ENCODE measurements around the gene SMAD3. TPM values are rescaled to one million over a fixed set of nuclear protein-coding genes. Genes with fewer than 3 reads are reported as not detected.

Gene SMAD3
- total RNA-seq, 1 experiment from 2014 or later = 54.8 TPM

DNA sequence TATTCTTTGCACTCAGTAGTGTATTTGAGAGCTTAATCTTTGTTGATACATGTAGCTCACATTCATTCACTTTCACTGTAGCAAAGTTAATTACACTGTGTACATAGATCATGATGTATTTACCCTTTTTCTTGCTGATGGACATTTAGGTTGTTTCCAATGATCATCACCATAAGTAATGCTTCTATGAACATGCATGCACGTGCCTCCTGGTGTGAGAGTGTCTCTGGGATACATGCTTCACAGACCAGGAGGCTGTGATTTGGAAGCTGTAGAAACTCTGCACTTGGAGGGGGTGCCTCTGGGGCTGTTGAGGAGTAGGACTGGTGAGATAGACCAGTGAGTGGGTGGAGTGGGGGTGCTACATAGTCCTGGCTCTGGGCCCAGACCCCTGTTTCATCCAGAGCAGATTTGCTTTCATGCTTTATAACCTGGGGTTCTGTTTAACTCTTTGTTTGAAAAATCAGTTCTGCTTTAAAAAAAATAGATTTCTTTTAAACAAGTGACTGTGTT lies 18.2 kb upstream of the SMAD3 start:
- intact Hi-C loops (cut with micrococcal nuclease; ENCODE audit: unreplicated experiment) = loop anchor here (5.0 to 10.0 kb wide), 2 partner anchors 130 to 798 kb away; partner anchors contain the start of gene RNU6-1
- TF ChIP-seq, protein P1, sequence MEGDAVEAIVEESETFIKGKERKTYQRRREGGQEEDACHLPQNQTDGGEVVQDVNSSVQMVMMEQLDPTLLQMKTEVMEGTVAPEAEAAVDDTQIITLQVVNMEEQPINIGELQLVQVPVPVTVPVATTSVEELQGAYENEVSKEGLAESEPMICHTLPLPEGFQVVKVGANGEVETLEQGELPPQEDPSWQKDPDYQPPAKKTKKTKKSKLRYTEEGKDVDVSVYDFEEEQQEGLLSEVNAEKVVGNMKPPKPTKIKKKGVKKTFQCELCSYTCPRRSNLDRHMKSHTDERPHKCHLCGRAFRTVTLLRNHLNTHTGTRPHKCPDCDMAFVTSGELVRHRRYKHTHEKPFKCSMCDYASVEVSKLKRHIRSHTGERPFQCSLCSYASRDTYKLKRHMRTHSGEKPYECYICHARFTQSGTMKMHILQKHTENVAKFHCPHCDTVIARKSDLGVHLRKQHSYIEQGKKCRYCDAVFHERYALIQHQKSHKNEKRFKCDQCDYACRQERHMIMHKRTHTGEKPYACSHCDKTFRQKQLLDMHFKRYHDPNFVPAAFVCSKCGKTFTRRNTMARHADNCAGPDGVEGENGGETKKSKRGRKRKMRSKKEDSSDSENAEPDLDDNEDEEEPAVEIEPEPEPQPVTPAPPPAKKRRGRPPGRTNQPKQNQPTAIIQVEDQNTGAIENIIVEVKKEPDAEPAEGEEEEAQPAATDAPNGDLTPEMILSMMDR (IDR thresholded peaks at IDR 0.05; ENCODE audit: insufficient read depth in 1 of 2, low read depth in 1 of 2, low read length in 1 of 2, severe bottlenecking in 1 of 2, unreplicated experiment in 1 of 2) = no peak
- CTCF ChIA-PET = no interaction called here

DNA sequence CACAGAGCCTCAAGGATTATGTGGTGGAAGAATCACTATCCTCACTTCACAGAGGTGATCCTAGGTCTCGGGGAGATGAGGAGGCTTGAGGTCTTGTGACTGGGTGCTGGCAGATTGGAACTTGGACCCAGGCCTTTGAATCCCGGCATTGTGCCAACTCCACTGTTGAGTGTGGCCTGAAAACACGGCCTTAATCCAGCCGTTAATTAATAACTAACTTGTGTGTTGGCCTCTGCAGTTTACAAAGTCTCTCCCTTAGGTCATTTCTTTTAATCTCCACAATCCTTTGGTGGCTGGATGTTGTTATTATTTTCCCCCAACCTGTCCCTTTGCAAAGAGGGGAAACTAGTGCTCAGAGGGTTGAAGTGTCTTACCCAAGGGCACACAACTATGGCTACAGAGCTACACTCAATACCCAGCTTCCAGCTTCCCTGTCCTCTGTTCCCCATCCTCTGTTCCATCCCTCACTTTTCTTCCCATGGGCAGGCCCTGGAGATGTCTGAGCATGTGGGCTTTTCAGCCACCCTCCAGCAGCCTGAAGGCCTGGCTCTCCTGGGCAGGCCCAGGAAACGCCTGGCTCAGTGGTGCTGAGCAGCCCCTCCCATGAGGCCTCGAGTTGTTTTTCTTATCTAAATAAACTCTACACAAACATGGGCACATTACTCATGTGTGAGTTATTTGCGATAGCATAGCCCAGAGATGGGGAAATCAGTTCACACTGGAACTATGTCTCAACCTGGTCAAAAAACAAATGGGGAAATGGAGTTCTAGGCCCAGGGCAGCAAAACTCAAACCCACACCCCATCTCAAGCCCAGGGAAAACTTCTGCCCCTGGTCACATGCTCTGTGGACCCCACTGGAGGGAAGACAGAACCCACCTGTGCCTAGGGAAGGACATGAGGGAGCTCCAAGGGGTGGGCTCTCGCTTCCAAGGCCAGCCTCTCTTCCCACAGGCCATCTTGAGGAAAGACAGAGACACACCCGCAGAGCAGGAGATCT lies 16.8 kb upstream of the SMAD3 start:
- Histone ChIP-seq H3K4me1 (peaks cover 59% of the 10 kb centered on the region), H3K36me3 (ENCODE audit: control insufficient read depth, insufficient read depth, low read length) (no peaks in the 10 kb centered on the region), H3K4me3 (ENCODE audit: low read depth, low read length) (no peak overlapping the region), H3K27me3 (replicated peaks; ENCODE audit: control insufficient read depth, insufficient read depth, low read length) (no peaks in the 10 kb centered on the region), H3K9me3 (no peaks in the 10 kb centered on the region)
- Mint-ChIP-seq H3K4me1 (ENCODE audit: low read depth, unreplicated experiment) (peaks cover 54% of the 10 kb centered on the region), H3K27ac (ENCODE audit: unreplicated experiment) (peak overlapping the region; percentile 92), H3K36me3 (ENCODE audit: insufficient read depth, unreplicated experiment) (peaks cover 4% of the 10 kb centered on the region), H3K9me3 (ENCODE audit: unreplicated experiment) (no peaks in the 10 kb centered on the region), H3K27me3 (ENCODE audit: insufficient read depth, unreplicated experiment) (no peaks in the 10 kb centered on the region), H3K4me3 (ENCODE audit: unreplicated experiment) (peak overlapping the region; percentile 44)
- peak; percentile 86 to 91 for DNase-seq
- TF ChIP-seq, protein P1 (IDR thresholded peaks at IDR 0.05; ENCODE audit: insufficient read depth in 1 of 2, low read depth in 1 of 2, low read length in 1 of 2, severe bottlenecking in 1 of 2, unreplicated experiment in 1 of 2) = no peak
- ChIA-PET CTCF (interaction anchor here (0.9 to 1.3 kb wide), 4 partner anchors 16 to 192 kb away, joined by 3 to 7 read pairs (median 3); partner anchors contain the start of gene SMAD3), POLR2A (interaction anchor here (0.5 to 1.7 kb wide), 4 partner anchors 8 to 17 kb away, joined by 3 to 13 read pairs (median 6); partner anchors contain the start of gene SMAD3)
- intact Hi-C loops (cut with micrococcal nuclease; ENCODE audit: unreplicated experiment) = loop anchor here (1.0 to 10.0 kb wide), 5 partner anchors 14 to 796 kb away; partner anchors contain the start of gene RNU6-1
- BruUV-seq (replicated peaks) = TSS peak; percentile 82

More for the DNA sequence above, 18.2 kb upstream of the SMAD3 start:
- Histone ChIP-seq H3K4me3 (ENCODE audit: low read depth, low read length) (no peak overlapping the region), H3K27me3 (replicated peaks; ENCODE audit: control insufficient read depth, insufficient read depth, low read length) (no peaks in the 10 kb centered on the region), H3K4me1 (peaks cover 72% of the 10 kb centered on the region), H3K9me3 (no peaks in the 10 kb centered on the region), H3K36me3 (ENCODE audit: control insufficient read depth, insufficient read depth, low read length) (no peaks in the 10 kb centered on the region)
- DNase-seq = no peak
- Mint-ChIP-seq H3K27ac (ENCODE audit: unreplicated experiment) (peak overlapping the region; percentile 92), H3K4me3 (ENCODE audit: unreplicated experiment) (no peak overlapping the region), H3K9me3 (ENCODE audit: unreplicated experiment) (no peaks in the 10 kb centered on the region), H3K4me1 (ENCODE audit: low read depth, unreplicated experiment) (peaks cover 52% of the 10 kb centered on the region), H3K27me3 (ENCODE audit: insufficient read depth, unreplicated experiment) (no peaks in the 10 kb centered on the region), H3K36me3 (ENCODE audit: insufficient read depth, unreplicated experiment) (peaks cover 4% of the 10 kb centered on the region)
- no TSS peak for BruUV-seq (replicated peaks)
- POLR2A ChIA-PET = no interaction called here
